GM19351 (cell line): Measurements from ENCODE around the gene ARVCF.

Experiments
- ATAC-seq: cut with Tn5 transposase; IDR thresholded peaks from one replicate; pipeline ENCODE4 v1.9.1; 2021; ENCODE audit warnings: mild to moderate bottlenecking, moderate library complexity; ENCODE audit not compliant: unreplicated experiment

ARVCF gene

GRCh38 chr22:19962909-19963806, 53.5 kb downstream of the ARVCF start:
- ATAC-seq = no peak

DNA sequence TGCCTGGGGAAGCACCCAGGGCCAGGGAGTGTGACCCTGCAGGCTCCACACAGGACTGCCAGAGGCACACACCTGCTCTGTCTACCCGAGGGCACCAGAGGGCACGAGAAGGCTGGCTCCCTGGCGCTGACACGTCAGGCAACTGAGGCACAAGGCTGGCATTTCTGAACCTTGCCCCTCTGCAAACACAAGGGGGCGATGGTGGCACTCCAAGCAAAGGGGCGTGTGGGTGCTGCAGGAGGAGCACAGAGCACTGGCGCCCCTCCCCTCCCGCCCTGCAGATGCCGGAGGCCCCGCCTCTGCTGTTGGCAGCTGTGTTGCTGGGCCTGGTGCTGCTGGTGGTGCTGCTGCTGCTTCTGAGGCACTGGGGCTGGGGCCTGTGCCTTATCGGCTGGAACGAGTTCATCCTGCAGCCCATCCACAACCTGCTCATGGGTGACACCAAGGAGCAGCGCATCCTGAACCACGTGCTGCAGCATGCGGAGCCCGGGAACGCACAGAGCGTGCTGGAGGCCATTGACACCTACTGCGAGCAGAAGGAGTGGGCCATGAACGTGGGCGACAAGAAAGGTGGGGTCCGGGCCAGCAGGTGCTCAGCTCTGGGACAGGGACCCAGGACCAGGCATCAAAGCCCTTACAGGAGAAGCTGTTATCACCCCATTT, 54.2 kb downstream of the ARVCF start:
- ATAC-seq = no peak

DNA sequence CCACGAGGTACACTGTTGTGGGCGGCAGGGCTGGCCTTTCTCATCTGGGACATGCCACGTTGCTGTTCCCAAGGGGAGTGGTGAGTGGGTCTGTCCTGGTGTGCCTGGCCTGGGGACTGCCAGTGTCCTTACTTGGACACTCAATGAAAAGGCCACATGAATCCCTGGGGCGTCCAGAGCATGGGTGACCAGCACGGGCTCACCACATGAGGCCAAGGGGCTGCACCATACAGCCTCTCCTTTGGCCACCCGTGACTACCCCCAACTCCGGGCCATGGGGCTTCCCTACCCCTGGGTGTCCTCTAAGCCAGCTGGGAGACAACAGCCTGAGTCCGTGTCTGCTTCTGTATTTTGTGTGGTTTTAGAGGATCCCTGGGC, 54.8 kb downstream of the ARVCF start:
- no peak for ATAC-seq

GRCh38 chr22:19961201-19961580, 55.4 kb downstream of the ARVCF start:
- ATAC-seq = no peak

- ATAC-seq = no peak
Measured at GRCh38 chr22:19960491-19961200, 56.0 kb downstream of the ARVCF start.

DNA sequence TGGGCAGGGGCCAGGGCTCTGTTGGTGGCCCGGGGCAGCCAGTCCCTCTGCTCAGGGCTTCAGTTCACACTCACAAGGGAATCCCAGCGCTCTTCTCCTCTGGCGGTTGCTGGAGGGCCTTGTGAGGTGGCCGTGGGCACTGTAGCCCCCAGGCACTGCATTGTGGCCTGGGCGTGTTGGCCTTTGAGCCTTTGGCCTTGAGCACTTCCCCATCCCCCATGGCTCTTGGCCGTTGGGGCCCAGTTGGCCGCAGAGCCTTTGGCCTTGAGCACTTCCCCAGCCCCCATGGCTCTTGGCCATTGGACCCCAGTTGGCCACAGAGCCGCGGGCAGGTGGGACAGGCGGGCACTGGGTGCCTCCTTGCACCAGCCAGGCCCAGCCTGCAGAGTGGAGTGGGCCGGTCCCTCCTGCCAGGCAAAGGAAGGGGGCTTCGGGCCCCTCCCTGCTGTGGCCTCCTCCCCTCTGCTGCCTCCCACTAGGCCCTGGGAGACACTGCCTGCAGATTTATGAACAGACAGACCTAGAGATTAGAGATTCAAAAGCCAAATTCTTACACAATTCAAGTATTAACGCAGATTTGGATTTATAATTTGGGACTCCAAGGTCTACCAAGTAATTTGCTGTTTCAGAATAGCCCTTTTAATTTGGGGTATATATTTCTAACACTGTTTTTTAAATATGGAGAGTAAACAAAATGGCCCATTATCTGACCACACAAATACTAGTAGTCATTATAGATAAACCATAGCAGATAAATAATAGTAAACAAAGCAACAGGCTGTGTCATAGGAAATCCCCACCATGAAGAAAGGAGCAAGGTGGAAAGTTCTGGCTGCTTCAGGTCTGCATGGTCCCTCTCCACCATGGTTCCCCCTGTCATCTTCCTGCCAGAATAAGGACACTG, 56.8 kb downstream of the ARVCF start:
- no peak for ATAC-seq

DNA sequence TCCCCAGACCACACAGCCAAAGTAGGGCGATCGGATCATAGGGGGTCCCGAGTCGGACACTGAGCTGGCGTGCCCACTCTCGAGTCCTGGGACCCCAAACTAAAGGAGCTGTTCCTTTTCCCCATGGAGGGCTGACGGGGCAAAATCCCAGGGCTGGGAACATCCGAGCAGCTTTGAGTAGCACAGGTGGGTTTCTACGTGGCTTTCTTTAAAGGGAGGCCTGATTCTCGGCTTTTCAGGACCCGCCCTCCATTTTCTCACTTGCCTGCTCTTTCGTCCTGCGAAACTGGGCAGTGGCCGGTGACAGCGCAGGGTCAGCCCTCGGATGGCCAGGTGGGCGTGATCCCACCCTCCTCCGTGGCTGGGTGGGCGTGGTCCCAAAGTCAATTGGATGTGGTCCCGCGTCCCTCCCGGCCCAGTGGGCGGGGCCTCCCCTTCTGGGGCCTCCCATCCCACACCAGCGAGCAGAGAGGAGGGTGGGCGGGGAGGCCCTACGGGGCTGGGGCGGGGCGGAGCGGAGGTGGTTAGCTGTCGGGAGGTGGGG, 57.5 kb downstream of the ARVCF start:
- no peak for ATAC-seq

- ATAC-seq = no peak
Measured at GRCh38 chr22:19958083-19959042, 58.3 kb downstream of the ARVCF start.

DNA sequence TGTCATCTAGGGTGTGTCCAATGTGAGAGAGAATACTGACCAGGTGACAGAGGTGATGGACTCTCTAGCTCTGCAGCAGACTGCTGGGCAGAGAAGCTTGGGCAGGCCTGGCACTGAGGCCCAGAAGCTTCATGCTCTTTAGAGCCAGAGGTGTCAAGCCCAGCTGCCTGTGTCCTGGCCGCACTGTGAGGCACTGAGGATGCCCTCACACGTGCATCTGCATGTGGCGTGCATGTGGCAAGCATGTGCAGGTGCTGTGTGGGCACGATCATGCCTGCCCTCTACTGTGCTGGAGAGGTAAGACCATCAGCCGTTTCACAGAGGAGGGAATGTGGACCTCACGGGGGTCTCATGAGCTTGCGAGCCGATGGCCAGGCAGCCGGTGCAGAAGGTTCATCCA, 59.2 kb downstream of the ARVCF start:
- no peak for ATAC-seq

DNA sequence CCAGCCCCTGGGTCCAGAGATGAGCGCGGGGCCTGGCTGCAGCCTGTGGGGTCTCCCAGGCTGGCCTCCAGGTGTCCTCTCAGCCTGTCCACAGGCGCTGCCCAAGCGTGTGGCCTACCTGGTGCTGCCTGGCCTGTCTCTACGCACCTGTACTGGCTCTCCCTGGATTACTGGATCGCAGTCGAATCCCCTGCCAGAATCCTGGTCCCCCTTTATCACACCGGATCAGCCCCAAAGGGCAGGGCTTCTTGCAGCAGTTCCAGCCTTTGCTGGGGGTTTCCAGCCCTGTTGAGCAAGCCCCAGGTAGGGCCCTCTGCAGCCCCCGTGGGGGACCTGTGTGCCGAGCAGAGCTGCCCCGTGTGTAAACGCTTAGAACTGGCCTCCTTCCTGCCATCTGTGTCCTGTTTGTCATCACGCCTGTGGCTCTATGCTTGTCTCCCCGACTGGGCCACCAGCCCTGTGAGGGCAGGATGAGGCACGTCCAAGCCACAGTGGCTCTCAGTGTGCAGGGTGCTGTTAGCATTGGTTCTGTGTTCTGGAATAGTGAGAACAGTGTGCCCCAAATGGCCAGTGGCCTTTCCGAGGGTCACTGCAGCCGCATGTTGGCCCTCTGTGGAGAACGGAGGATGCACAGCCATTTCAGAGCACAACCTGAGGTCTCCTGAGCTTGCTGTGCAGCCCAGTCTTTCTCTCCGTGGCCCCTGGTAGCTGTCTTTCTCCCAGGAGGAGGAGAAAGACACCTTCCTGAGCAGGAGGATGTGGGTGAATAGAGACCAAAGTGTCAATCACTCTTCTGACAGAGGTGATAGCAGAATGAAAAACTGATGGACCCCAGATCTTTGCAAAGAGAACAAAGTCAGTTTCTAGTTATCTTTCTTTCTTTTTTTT, 61.1 kb downstream of the ARVCF start:
- ATAC-seq = no peak

DNA sequence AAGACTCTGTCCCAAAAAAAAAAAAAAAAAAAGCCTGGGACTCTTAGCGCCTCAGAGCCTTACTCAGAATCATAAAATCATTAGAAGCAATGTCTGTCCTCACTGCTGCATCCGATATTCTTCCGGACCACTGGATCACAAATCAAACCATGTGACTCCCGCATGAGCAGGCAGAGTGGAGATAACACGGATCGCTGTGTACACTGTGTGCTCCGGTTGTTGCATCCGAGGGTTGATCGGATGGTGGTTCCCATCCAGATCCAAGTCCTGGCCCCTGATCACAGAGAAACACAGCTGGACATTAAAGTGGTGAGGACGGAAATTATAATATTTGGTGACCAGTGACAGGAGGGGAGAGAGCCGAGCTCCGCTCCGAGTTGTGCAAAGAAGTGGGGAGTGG, 65.3 kb downstream of the ARVCF start:
- ATAC-seq = no peak

DNA sequence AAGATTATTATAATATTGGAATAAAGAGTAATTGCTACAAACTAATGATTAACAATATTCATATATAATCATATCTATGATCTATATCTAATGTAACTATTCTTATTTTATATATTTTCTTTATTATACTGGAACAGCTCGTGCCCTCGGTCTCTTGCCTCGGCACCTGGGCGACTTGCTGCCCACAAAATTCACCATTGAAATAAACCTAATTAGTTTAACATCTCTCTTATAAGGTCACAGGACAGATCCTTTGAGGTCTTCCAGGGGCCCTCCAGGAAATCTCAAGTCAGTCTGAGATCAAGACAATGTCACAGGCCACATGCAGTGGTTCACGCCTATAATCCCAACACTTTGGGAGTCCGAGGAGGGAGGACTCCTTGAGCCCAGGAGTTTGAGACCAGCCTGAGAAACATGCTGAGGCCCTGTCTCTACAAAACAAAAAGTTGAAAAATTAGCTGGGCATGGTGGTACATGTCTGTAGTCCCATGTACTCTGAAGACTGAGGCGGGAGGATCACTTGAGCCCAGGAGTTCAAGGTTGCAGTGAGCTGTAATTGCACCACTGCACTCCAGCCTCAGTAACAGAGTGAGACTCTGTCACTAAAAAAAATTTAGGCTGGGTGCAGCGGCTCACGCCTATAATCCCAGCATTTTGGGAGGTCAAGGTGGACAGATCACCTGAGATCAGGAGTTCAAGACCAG, 68.4 kb downstream of the ARVCF start:
- no peak for ATAC-seq

- ATAC-seq = no peak
Measured at GRCh38 chr22:19943082-19944026, 73.3 kb downstream of the ARVCF start.

GRCh38 chr22:19942157-19943081, 74.2 kb downstream of the ARVCF start:
- no peak for ATAC-seq

GRCh38 chr22:19941365-19942082, 75.1 kb downstream of the ARVCF start, which contains the start of the genes COMT and TXNRD2:
TSS of gene COMT (plus strand) at chr22:19941772. CDS start at chr22:19962527, 20,755 bp downstream.
TSS of gene TXNRD2 (minus strand) at chr22:19941818. CDS start at chr22:19941803, 15 bp downstream.
- peak; percentile 47 for ATAC-seq
